Endodermal cell (in vitro differentiated cells): ENCODE measurements around the gene ID4. TPM values are rescaled to one million over a fixed set of nuclear protein-coding genes. Genes with fewer than 3 reads are reported as not detected.

Experiments
- DNase-seq: peaks from one replicate; pipeline ENCODE4 v3.0.0-alpha.2; 2017
- H3K27ac ChIP-seq: 2 replicates; pipeline ENCODE4 v1.5.1; 2013; ENCODE audit warnings: mild to moderate bottlenecking, low read depth, low read length, moderate library complexity
- H3K27me3 ChIP-seq: 2 replicates; pipeline ENCODE4 v1.6.1; 2013; ENCODE audit warnings: mild to moderate bottlenecking, low read length, moderate library complexity; ENCODE audit not compliant: insufficient read depth, control insufficient read depth, poor library complexity, severe bottlenecking
- H3K36me3 ChIP-seq: 2 replicates; pipeline ENCODE4 v1.7.0; 2013; ENCODE audit warnings: mild to moderate bottlenecking, low read length, moderate library complexity; ENCODE audit not compliant: control insufficient read depth, insufficient read depth
- H3K4me1 ChIP-seq: one replicate; pipeline ENCODE4 v1.7.0; 2013; ENCODE audit warnings: low read length; ENCODE audit not compliant: control insufficient read depth, insufficient read depth
- H3K4me3 ChIP-seq: 2 replicates; pipeline ENCODE4 v1.5.1; 2013; ENCODE audit warnings: mild to moderate bottlenecking, low read length, moderate library complexity
- H3K9ac ChIP-seq: 2 replicates; pipeline ENCODE4 v1.6.1; 2013; ENCODE audit warnings: mild to moderate bottlenecking, low read length, moderate library complexity; ENCODE audit not compliant: poor library complexity, severe bottlenecking; ENCODE audit errors: extremely low read depth
- H3K9me3 ChIP-seq: 2 replicates; pipeline ENCODE4 v1.6.1; 2013; ENCODE audit warnings: mild to moderate bottlenecking, low read length, moderate library complexity; ENCODE audit not compliant: control insufficient read depth
- H3K27ac Mint-ChIP-seq: 2 replicates; pipeline ENCODE4 v1.8.0; 2020; ENCODE audit warnings: mixed read lengths
- H3K27me3 Mint-ChIP-seq: 2 replicates; pipeline ENCODE4 v1.8.0; 2021; ENCODE audit warnings: mild to moderate bottlenecking, mixed read lengths; ENCODE audit not compliant: insufficient read depth
- H3K36me3 Mint-ChIP-seq: 2 replicates; pipeline ENCODE4 v1.8.0; 2020; ENCODE audit warnings: low read depth, mixed read lengths
- H3K4me1 Mint-ChIP-seq: 2 replicates; pipeline ENCODE4 v1.8.0; 2020; ENCODE audit warnings: mixed read lengths
- H3K4me3 Mint-ChIP-seq: 2 replicates; pipeline ENCODE4 v1.8.0; 2020; ENCODE audit warnings: mild to moderate bottlenecking, moderate library complexity, mixed read lengths
- H3K9me3 Mint-ChIP-seq: 2 replicates; pipeline ENCODE4 v1.8.0; 2020; ENCODE audit warnings: mild to moderate bottlenecking, mixed read lengths
- WGBS, 2 experiments: methylation state at CpG; one replicate each; pipeline versions ENCODE4 v1.1.5 to v1.1.7; 2013; ENCODE audit warnings: missing lambda C conversion rate in 2 of 2, mixed read lengths in 1 of 2; ENCODE audit not compliant: insufficient coverage in 1 of 2, insufficient read length in 1 of 2; 5-methylcytosine and 5-hydroxymethylcytosine counted together
- total RNA-seq, 2 donors: library from RNA; stranded (reverse); fragmentation: NEBNext Ultra II Directional in 1 of 2; extraction: Animal tissue kit (Norgen Biotek cat#: 25700) in 1 of 2; gene quantifications; 2 replicates in 1 of 2; 3 replicates in 1 of 2; pipeline ENCODE4 v1.2.1, GENCODE V29; 2021
- TF ChIP-seq, protein P1 (sequence below): fragments of 200-600 bp; sonication (generic); conservative IDR thresholded peaks from 2 replicates; pipeline ENCODE4 v1.5.0; 2021; ENCODE audit warnings: antibody characterized with exemption, mild to moderate bottlenecking

The ID4 gene
- total RNA-seq, 2 donors from 2014 or later, result 38.5 to 39.3 TPM

DNA sequence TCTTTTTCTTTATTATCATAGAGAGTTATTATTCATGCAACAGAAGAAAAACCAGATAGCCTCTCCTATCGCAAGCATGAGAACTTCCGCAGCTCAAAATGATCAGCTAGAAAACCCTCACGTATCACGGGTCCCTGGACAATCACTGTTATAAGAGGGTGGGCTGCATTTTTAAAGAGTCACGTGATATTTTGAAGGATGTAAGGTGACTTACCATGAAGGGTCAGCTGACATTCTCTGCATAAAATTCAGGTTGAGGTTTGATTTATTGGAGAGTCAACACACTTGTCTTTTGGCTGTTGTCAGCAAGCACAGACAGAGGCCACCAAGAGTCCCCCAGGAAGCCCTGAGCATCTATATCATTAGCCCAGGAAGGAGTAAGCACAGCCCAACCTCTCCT lies 39.5 kb downstream of the ID4 start:
- H3K9me3 Mint-ChIP-seq, result no peaks in the 10 kb centered on the region
- no peak overlapping the region for H3K4me3 Mint-ChIP-seq
- H3K4me1 Mint-ChIP-seq, result no peaks in the 10 kb centered on the region
- Histone ChIP-seq H3K27me3 (no peaks in the 10 kb centered on the region), H3K36me3 (no peaks in the 10 kb centered on the region), H3K27ac (no peak overlapping the region), H3K9me3 (no peaks in the 10 kb centered on the region), H3K4me1 (no peaks in the 10 kb centered on the region), H3K4me3 (no peak overlapping the region), H3K9ac (no peak overlapping the region)
- no peaks in the 10 kb centered on the region for H3K36me3 Mint-ChIP-seq
- TF ChIP-seq, protein P1, sequence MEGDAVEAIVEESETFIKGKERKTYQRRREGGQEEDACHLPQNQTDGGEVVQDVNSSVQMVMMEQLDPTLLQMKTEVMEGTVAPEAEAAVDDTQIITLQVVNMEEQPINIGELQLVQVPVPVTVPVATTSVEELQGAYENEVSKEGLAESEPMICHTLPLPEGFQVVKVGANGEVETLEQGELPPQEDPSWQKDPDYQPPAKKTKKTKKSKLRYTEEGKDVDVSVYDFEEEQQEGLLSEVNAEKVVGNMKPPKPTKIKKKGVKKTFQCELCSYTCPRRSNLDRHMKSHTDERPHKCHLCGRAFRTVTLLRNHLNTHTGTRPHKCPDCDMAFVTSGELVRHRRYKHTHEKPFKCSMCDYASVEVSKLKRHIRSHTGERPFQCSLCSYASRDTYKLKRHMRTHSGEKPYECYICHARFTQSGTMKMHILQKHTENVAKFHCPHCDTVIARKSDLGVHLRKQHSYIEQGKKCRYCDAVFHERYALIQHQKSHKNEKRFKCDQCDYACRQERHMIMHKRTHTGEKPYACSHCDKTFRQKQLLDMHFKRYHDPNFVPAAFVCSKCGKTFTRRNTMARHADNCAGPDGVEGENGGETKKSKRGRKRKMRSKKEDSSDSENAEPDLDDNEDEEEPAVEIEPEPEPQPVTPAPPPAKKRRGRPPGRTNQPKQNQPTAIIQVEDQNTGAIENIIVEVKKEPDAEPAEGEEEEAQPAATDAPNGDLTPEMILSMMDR, result no peak
- H3K27me3 Mint-ChIP-seq, result no peaks in the 10 kb centered on the region
- DNase-seq, result no peak
- H3K27ac Mint-ChIP-seq, result no peak overlapping the region
- 91 to 98% methylated on average over 5 of the region's 5 CpGs for WGBS, 2 experiments

- H3K4me1 Mint-ChIP-seq, result no peaks in the 10 kb centered on the region
Observed at GRCh38 chr6:19879663-19880062, 42.5 kb downstream of the ID4 start.

GRCh38 chr6:19880066-19880465 lies 42.9 kb downstream of the ID4 start:
- H3K27ac ChIP-seq, result no peak overlapping the region
- no peaks in the 10 kb centered on the region for H3K36me3 ChIP-seq
- TF ChIP-seq, protein P1, result no peak
- no peaks in the 10 kb centered on the region for H3K9me3 Mint-ChIP-seq
- H3K4me3 ChIP-seq, result no peak overlapping the region
- H3K4me1 ChIP-seq, result no peaks in the 10 kb centered on the region
- no peaks in the 10 kb centered on the region for H3K9me3 ChIP-seq
- H3K4me3 Mint-ChIP-seq, result no peak overlapping the region
- no peak for DNase-seq
- H3K4me1 Mint-ChIP-seq, result no peaks in the 10 kb centered on the region
- H3K27me3 Mint-ChIP-seq, result no peaks in the 10 kb centered on the region
- no peak overlapping the region for H3K9ac ChIP-seq
- H3K27me3 ChIP-seq, result no peaks in the 10 kb centered on the region
- no peaks in the 10 kb centered on the region for H3K36me3 Mint-ChIP-seq
- no peak overlapping the region for H3K27ac Mint-ChIP-seq
- 93 to 94% methylated on average over 2 of the region's 2 CpGs for WGBS, 2 experiments

More at GRCh38 chr6:19879663-19880062, 42.5 kb downstream of the ID4 start:
- no peak overlapping the region for H3K4me3 ChIP-seq
- Mint-ChIP-seq H3K4me3 (no peak overlapping the region), H3K36me3 (no peaks in the 10 kb centered on the region), H3K27ac (no peak overlapping the region), H3K27me3 (no peaks in the 10 kb centered on the region), H3K9me3 (no peaks in the 10 kb centered on the region)
- no peaks in the 10 kb centered on the region for H3K9me3 ChIP-seq
- WGBS, 2 experiments, result 83 to 94% methylated on average over 1 of the region's 1 CpG
- no peaks in the 10 kb centered on the region for H3K27me3 ChIP-seq
- TF ChIP-seq, protein P1, result no peak
- no peak overlapping the region for H3K9ac ChIP-seq
- H3K4me1 ChIP-seq, result no peaks in the 10 kb centered on the region
- DNase-seq, result no peak
- no peak overlapping the region for H3K27ac ChIP-seq
- no peaks in the 10 kb centered on the region for H3K36me3 ChIP-seq
